SK-N-SH (cell line): ENCODE results near the gene IQCN. TPM values are rescaled to one million over a fixed set of nuclear protein-coding genes. Genes with fewer than 3 reads are reported as not detected.

Source experiments
- CTCF ChIA-PET: fragments of 300-600, 350-600 bp; formaldehyde crosslinking; extraction: SDS; loops from one replicate; lab custom pipeline; 2021; lab: Yijun Ruan, JAX
- POLR2A ChIA-PET: fragments of 350-600 bp; sonication (Branson Sonifier 250); formaldehyde crosslinking; extraction: SDS; loops from one replicate; lab custom pipeline; 2020; ENCODE audit warnings: antibody characterized with exemption, inconsistent platforms; lab: Yijun Ruan, JAX
- DNase-seq: peaks from one replicate; pipeline ENCODE4 v3.0.0; 2012
- H2AFZ ChIP-seq: fragments of 200-600 bp; sonication (generic); 2 replicates; pipeline ENCODE4 v1.8.1; 2016; ENCODE audit warnings: antibody characterized with exemption, mild to moderate bottlenecking, low read depth
- H3F3A ChIP-seq: fragments of 200-600 bp; sonication (generic); replicated peaks from 2 replicates; pipeline ENCODE3; 2016; ENCODE audit warnings: antibody characterized with exemption, mild to moderate bottlenecking; ENCODE audit not compliant: insufficient read depth
- H3K27ac ChIP-seq, 2 experiments: fragments of 200-500 bp in 1 of 2; fragments of 200-600 bp in 1 of 2; sonication (Bioruptor generic) in 1 of 2; sonication (generic), shearing (Covaris generic) in 1 of 2; 2 replicates each; pipeline versions ENCODE4 v1.5.1 to v1.6.1; 2014 to 2016; ENCODE audit warnings: low read depth in 2 of 2, inconsistent platforms in 1 of 2, low read length in 1 of 2, mild to moderate bottlenecking in 1 of 2, mixed read lengths in 1 of 2
- H3K27me3 ChIP-seq: fragments of 200-600 bp; sonication (generic), shearing (Covaris generic); 2 replicates; pipeline ENCODE4 v1.6.1; 2016; ENCODE audit warnings: mixed run types; ENCODE audit not compliant: insufficient read depth
- H3K36me3 ChIP-seq, 2 experiments: fragments of 200-500 bp in 1 of 2; fragments of 200-600 bp in 1 of 2; sonication (Bioruptor generic) in 1 of 2; sonication (generic) in 1 of 2; replicated peaks in 1 of 2; 2 replicates each; pipeline versions ENCODE3 to v1.5.1; 2014 to 2016; ENCODE audit warnings: low read length in 1 of 2, mild to moderate bottlenecking in 1 of 2; ENCODE audit not compliant: insufficient read depth in 2 of 2, control insufficient read depth in 1 of 2
- H3K4me1 ChIP-seq, 2 experiments: fragments of 200-500 bp in 1 of 2; fragments of 200-600 bp in 1 of 2; sonication (Bioruptor generic) in 1 of 2; sonication (generic), shearing (Covaris generic) in 1 of 2; 2 replicates each; pipeline versions ENCODE4 v1.5.1 to v1.6.1; 2014 to 2016; ENCODE audit warnings: low read depth in 1 of 2, low read length in 1 of 2, mixed run types in 1 of 2; ENCODE audit not compliant: insufficient read depth in 2 of 2, control insufficient read depth in 1 of 2
- H3K4me2 ChIP-seq: fragments of 200-600 bp; sonication (generic), shearing (Covaris generic); 2 replicates; pipeline ENCODE4 v1.6.1; 2017; ENCODE audit warnings: mixed run types
- H3K4me3 ChIP-seq, 2 experiments: fragments of 200-500 bp in 1 of 2; fragments of 200-600 bp in 1 of 2; sonication (Bioruptor generic) in 1 of 2; sonication (generic), shearing (Covaris generic) in 1 of 2; 2 replicates each; pipeline versions ENCODE4 v1.5.1 to v1.8.1; 2014 to 2016; ENCODE audit warnings: low read depth in 2 of 2, inconsistent platforms in 1 of 2, low read length in 1 of 2, mild to moderate bottlenecking in 1 of 2, mixed read lengths in 1 of 2, moderate library complexity in 1 of 2
- H3K79me2 ChIP-seq: fragments of 200-600 bp; sonication (generic); 2 replicates; pipeline ENCODE4 v1.8.1; 2017; ENCODE audit warnings: mild to moderate bottlenecking; ENCODE audit not compliant: insufficient read depth
- H3K9ac ChIP-seq: fragments of 200-600 bp; sonication (generic); 2 replicates; pipeline ENCODE4 v1.6.1; 2017; ENCODE audit warnings: mixed run types
- H3K9me2 ChIP-seq: fragments of 200-600 bp; sonication (generic); 2 replicates; pipeline ENCODE4 v1.6.1; 2017; ENCODE audit warnings: mixed run types
- H3K9me3 ChIP-seq: fragments of 200-600 bp; sonication (generic); 2 replicates; pipeline ENCODE4 v1.6.1; 2017; ENCODE audit warnings: mixed run types, mild to moderate bottlenecking, moderate library complexity
- H4K20me1 ChIP-seq: fragments of 200-600 bp; sonication (generic); 2 replicates; pipeline ENCODE4 v1.6.1; 2017; ENCODE audit warnings: mild to moderate bottlenecking, mixed run types; ENCODE audit not compliant: insufficient read depth
- ELF1 ChIP-seq: IDR thresholded peaks from 2 replicates; pipeline ENCODE4 v1.4.0; 2012
- EP300 ChIP-seq, 2 experiments: IDR thresholded peaks; 2 replicates each; pipeline versions ENCODE4 v1.4.0 to v1.6.1; 2012; ENCODE audit warnings: borderline replicate concordance in 1 of 2, low read depth in 1 of 2, low read length in 1 of 2
- FOSL2 ChIP-seq: IDR thresholded peaks from 2 replicates; pipeline ENCODE4 v1.4.0; 2012; ENCODE audit warnings: low read depth, mild to moderate bottlenecking, moderate library complexity, borderline replicate concordance
- FOXM1 ChIP-seq: IDR thresholded peaks from 2 replicates; pipeline ENCODE4 v1.4.0; 2012; ENCODE audit warnings: low read depth, mild to moderate bottlenecking
- GABPA ChIP-seq: IDR thresholded peaks from 2 replicates; pipeline ENCODE4 v1.4.0; 2012; ENCODE audit warnings: low read depth, mild to moderate bottlenecking
- MEF2A ChIP-seq: IDR thresholded peaks from 2 replicates; pipeline ENCODE4 v1.4.0; 2012; ENCODE audit warnings: low read depth, borderline replicate concordance
- POLR2AphosphoS5 ChIP-seq: IDR thresholded peaks from 2 replicates; pipeline ENCODE4 v1.6.1; 2012; ENCODE audit warnings: low read depth, low read length
- RCOR1 ChIP-seq: fragments of 150-350 bp; IDR thresholded peaks from 2 replicates; pipeline ENCODE4 v1.6.1; 2017; ENCODE audit warnings: antibody characterized with exemption, low read length
- RFX5 ChIP-seq: IDR thresholded peaks from 2 replicates; pipeline ENCODE4 v1.6.1; 2012; ENCODE audit warnings: mild to moderate bottlenecking, improper control_type of control experiment, low read length
- RXRA ChIP-seq: IDR thresholded peaks from 2 replicates; pipeline ENCODE4 v1.4.0; 2012; ENCODE audit warnings: low read depth, mild to moderate bottlenecking, borderline replicate concordance
- SIN3A ChIP-seq: IDR thresholded peaks from 2 replicates; pipeline ENCODE4 v1.6.1; 2012; ENCODE audit warnings: low read depth, mild to moderate bottlenecking, low read length, moderate library complexity, borderline replicate concordance
- YY1 ChIP-seq: IDR thresholded peaks from 2 replicates; pipeline ENCODE4 v1.4.0; 2012; ENCODE audit warnings: low read depth, mild to moderate bottlenecking
- WGBS: methylation state at CpG from one replicate; pipeline ENCODE4 v1.1.6; 2017; ENCODE audit warnings: low lambda C conversion rate; 5-methylcytosine and 5-hydroxymethylcytosine counted together
- polyA plus RNA-seq, 3 experiments: library from polyadenylated mRNA; depleted of rRNA; stranded (reverse); fragments of >200 nt; gene quantifications; 2 replicates each; pipeline ENCODE4 v1.2.3, GENCODE V29; 2012
- TF ChIP-seq, protein P1 (sequence below): IDR thresholded peaks from 2 replicates; pipeline ENCODE4 v1.4.0; 2012; ENCODE audit warnings: low read depth, borderline replicate concordance
- TF ChIP-seq, protein P2 (sequence below): IDR thresholded peaks from 2 replicates; pipeline ENCODE4 v1.4.0; 2012; ENCODE audit warnings: low read depth
- TF ChIP-seq, protein P3 (sequence below): fragments of 150-350 bp; IDR thresholded peaks from 2 replicates; pipeline ENCODE4 v1.6.1; 2017; ENCODE audit warnings: antibody characterized with exemption, low read length, low read depth, borderline replicate concordance

IQCN gene, protein sequence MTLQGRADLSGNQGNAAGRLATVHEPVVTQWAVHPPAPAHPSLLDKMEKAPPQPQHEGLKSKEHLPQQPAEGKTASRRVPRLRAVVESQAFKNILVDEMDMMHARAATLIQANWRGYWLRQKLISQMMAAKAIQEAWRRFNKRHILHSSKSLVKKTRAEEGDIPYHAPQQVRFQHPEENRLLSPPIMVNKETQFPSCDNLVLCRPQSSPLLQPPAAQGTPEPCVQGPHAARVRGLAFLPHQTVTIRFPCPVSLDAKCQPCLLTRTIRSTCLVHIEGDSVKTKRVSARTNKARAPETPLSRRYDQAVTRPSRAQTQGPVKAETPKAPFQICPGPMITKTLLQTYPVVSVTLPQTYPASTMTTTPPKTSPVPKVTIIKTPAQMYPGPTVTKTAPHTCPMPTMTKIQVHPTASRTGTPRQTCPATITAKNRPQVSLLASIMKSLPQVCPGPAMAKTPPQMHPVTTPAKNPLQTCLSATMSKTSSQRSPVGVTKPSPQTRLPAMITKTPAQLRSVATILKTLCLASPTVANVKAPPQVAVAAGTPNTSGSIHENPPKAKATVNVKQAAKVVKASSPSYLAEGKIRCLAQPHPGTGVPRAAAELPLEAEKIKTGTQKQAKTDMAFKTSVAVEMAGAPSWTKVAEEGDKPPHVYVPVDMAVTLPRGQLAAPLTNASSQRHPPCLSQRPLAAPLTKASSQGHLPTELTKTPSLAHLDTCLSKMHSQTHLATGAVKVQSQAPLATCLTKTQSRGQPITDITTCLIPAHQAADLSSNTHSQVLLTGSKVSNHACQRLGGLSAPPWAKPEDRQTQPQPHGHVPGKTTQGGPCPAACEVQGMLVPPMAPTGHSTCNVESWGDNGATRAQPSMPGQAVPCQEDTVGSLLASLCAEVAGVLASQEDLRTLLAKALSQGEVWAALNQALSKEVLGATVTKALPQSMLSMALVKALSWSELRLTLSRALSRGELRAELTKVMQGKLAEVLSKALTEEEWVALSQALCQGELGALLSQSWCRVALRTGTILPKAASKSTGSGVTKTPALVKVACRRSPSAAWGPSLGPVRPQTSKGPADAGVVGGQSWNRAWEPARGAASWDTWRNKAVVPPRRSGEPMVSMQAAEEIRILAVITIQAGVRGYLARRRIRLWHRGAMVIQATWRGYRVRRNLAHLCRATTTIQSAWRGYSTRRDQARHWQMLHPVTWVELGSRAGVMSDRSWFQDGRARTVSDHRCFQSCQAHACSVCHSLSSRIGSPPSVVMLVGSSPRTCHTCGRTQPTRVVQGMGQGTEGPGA (N-terminal part only)
- 1.9 and 2.5 TPM in 2 replicates for polyA plus RNA-seq (2012; rRNA removed)
- 0.19 and 0.41 TPM in 2 replicates for polyA plus RNA-seq (2012; cell fraction: cytosol; rRNA removed)
- 16.0 and 19.5 TPM in 2 replicates for polyA plus RNA-seq (2012; cell fraction: nucleus; rRNA removed)

DNA sequence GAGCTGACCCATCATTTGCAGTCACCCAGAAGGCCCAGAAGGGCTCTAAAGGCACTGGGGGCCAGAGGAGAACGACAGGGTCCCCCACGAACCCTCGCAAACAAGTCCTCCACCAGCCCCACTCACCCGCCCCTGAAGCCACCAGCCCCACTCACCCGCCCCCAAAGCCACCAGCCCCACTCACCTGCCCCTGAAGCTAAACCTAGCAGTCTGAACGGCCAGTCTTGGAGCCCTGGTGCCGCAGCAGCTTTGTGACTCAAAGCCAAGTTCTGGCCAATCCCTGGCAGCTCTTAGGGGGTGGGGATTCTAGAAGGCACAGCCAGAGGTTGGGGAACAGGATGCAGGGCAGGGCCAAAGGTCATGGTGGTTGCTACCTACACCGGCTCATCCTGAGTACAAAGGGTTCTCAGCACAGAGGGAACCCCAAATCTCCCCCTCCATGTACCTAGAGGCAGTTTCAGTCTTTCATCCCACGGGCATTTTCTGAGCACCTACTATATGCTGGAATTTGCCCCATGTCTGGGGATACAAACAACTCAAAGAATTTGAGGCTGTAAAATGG lies at the start of gene IQCN:
TSS of gene IQCN (minus strand) at position 234 of the 562 bp plus-strand sequence. CDS start 4,974 bp downstream, outside the sequence.
- Histone ChIP-seq H3K9ac (peak within 1 kb of the TSS; percentile 5; the same call in 1 of the 2 replicates), H3K27ac (peak within 1 kb of the TSS in 1 of 2 experiments; percentile 36; a peak in 2 of 4 replicates), H3F3A (peaks cover 26% of the 10 kb centered on the region), H3K9me2 (no peaks in the 10 kb centered on the region), H4K20me1 (peaks cover 89% of the 10 kb centered on the region), H3K9me3 (no peaks in the 10 kb centered on the region), H2AFZ (no peak within 1 kb of the TSS), H3K36me3 (peaks cover 4 to 18% of the 10 kb centered on the region in 2 experiments), H3K4me1 (peaks cover 8 to 9% of the 10 kb centered on the region in 2 experiments; a peak in 3 of 4 replicates), H3K4me2 (peak within 1 kb of the TSS; percentile 47), H3K79me2 (peaks cover 58% of the 10 kb centered on the region), H3K4me3 (0 out of 4 replicates have a peak within 1 kb of the TSS, but pooled peaks of 1 of the 2 experiments have one; percentile 1), H3K27me3 (no peaks in the 10 kb centered on the region)
- TF ChIP-seq YY1 (no peak), FOXM1 (no peak), POLR2AphosphoS5 (no peak), GABPA (no peak)
- TF ChIP-seq, protein P1, sequence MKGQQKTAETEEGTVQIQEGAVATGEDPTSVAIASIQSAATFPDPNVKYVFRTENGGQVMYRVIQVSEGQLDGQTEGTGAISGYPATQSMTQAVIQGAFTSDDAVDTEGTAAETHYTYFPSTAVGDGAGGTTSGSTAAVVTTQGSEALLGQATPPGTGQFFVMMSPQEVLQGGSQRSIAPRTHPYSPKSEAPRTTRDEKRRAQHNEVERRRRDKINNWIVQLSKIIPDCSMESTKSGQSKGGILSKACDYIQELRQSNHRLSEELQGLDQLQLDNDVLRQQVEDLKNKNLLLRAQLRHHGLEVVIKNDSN: no peak
- ChIA-PET POLR2A (interaction anchor here (0.9 to 2.1 kb wide), 2 partner anchors 20 to 48 kb away, joined by 3 to 6 read pairs; partner anchors contain the start of gene LSM4), CTCF (interaction anchor here (0.8 to 13.0 kb wide), 6 partner anchors 12 to 114 kb away, joined by 3 to 216 read pairs (median 4); no protein-coding TSS in a partner anchor)
- DNase-seq: no peak
- WGBS: 76% methylated on average over 6 of the region's 9 CpGs

DNA sequence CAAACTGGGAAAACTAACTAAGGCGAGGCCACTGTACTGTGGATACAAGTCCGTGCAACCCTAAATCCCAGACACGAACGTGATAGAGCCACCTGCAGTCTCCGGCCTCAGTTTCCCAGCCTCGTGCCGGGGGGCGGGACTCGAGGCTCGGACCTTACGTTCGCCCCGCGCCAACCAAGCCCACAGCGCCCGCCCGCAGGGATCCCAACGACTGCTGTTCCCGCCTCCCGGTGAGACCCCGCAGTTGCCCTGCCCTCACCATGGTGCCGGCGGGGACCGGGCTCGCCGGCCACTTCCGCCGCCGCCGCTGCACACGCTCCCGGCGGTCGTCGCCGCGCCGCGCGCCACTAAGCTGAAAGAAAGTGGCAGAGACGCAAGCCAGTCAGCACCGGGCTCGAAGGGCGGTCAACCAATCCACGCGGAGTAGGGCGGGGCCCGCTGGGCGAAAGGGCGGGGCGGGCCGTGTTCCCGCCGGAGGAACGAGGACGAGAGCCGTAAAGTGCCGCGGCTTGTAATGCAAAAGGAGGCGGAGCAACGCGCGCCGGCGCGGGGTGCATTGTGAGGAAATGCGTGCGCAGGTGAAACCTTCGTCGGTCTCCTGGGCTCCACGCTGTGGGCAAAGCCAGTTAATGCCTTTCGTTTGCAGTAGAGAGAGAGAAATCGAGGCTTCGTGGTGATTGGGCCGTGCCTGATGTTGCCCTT lies 48.7 kb upstream of the IQCN start, which contains the start of gene LSM4:
TSS of gene LSM4 (minus strand) at position 318 of the 702 bp plus-strand sequence. CDS start at position 262, 56 bp downstream.
- DNase-seq: peak; percentile 97
- Histone ChIP-seq H3K27me3 (no peaks in the 10 kb centered on the region), H3K9ac (peak within 1 kb of the TSS; percentile 91), H3K9me2 (no peaks in the 10 kb centered on the region), H3K9me3 (no peaks in the 10 kb centered on the region), H3F3A (peaks cover 15% of the 10 kb centered on the region), H3K36me3 (no peaks in the 10 kb centered on the region), H4K20me1 (no peaks in the 10 kb centered on the region), H3K4me3 (peak within 1 kb of the TSS; percentile 72 to 89), H3K79me2 (peaks cover 49% of the 10 kb centered on the region), H2AFZ (peak within 1 kb of the TSS; percentile 89), H3K4me2 (peak within 1 kb of the TSS; percentile 88), H3K27ac (peak within 1 kb of the TSS; percentile 88 to 93), H3K4me1 (peaks cover 19 to 30% of the 10 kb centered on the region in 2 experiments; a peak in 3 of 4 replicates)
- 0% methylated on average over 14 of the region's 75 CpGs for WGBS
- ChIA-PET CTCF (interaction anchor here (0.9 to 4.3 kb wide), 18 partner anchors 10 to 139 kb away, joined by 3 to 123 read pairs (median 6); partner anchors contain the start of genes JUND and SSBP4), POLR2A (interaction anchor here (0.5 to 3.8 kb wide), 9 partner anchors 11 to 131 kb away, joined by 3 to 97 read pairs (median 5); partner anchors contain the start of genes IQCN and JUND)
- TF ChIP-seq, protein P2, sequence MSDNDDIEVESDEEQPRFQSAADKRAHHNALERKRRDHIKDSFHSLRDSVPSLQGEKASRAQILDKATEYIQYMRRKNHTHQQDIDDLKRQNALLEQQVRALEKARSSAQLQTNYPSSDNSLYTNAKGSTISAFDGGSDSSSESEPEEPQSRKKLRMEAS: peak; percentile 82
- TF ChIP-seq YY1 (0 out of 2 replicates have a peak, but pooled peaks have one; percentile 23), FOSL2 (no peak), RCOR1 (no peak), RFX5 (no peak), RXRA (no peak), ELF1 (no peak; the same call in 1 of the 2 replicates), MEF2A (no peak), EP300 (IDR thresholded peaks at IDR 0.05; ENCODE audit: borderline replicate concordance in 1 of 2, low read depth in 1 of 2, low read length in 1 of 2) (no peak; a peak in 1 of 4 replicates), SIN3A (peak; percentile 41; the same call in 1 of the 2 replicates)
- TF ChIP-seq, protein P1: no peak
- TF ChIP-seq, protein P3, sequence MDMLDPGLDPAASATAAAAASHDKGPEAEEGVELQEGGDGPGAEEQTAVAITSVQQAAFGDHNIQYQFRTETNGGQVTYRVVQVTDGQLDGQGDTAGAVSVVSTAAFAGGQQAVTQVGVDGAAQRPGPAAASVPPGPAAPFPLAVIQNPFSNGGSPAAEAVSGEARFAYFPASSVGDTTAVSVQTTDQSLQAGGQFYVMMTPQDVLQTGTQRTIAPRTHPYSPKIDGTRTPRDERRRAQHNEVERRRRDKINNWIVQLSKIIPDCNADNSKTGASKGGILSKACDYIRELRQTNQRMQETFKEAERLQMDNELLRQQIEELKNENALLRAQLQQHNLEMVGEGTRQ: no peak
